K562 (cell line): ENCODE results near the gene MFNG. TPM values are rescaled to one million over a fixed set of nuclear protein-coding genes. Genes with fewer than 3 reads are reported as not detected.
A peak's percentile ranks its signal among the peaks of the same experiment; 100 is the strongest.

Experiments
- ATAC-seq: fragments of 200-7000 bp; cut with Tn5 transposase; 3 replicates; pipeline ENCODE4 v1.9.1; 2020; ENCODE audit warnings: moderate library complexity
- BruUV-seq: library from RNA; stranded (reverse); fragments of 400-500 nt; replicated peaks from 2 replicates; lab custom pipeline; 2021; lab: Mats Ljungman, UMichigan
- CTCF ChIA-PET: fragments of 300-600 bp; formaldehyde crosslinking; extraction: SDS; loops from one replicate; lab custom pipeline; 2021; ENCODE audit warnings: low intra/inter-chr PET ratio; lab: Yijun Ruan, JAX
- POLR2A ChIA-PET: fragments of 300-600, 350-650 bp; sonication (Branson Sonifier 250); formaldehyde crosslinking; extraction: SDS; loops from one replicate; lab custom pipeline; 2021; ENCODE audit warnings: antibody characterized with exemption, inconsistent platforms; lab: Yijun Ruan, JAX
- DNase-seq, 4 experiments: peaks; one replicate each; pipeline versions ENCODE4 v3.0.0 to v3.0.0-alpha.2; 2011 to 2018; ENCODE audit warnings: low spot score in 3 of 4, mixed read lengths in 3 of 4; ENCODE audit errors: extremely low read depth in 1 of 4
- FAIRE-seq: peaks from 2 replicates; lab custom pipeline; 2011; peaks lifted over from hg19 to GRCh38; lab: Jason Lieb, UNC
- H2AFZ ChIP-seq: 2 replicates; pipeline ENCODE4 v1.6.0; 2011; ENCODE audit warnings: low read depth, low read length, control low read depth, inconsistent platforms
- H3K27ac ChIP-seq: fragments of 200-600 bp; 3 replicates; pipeline ENCODE4 v1.8.0; 2011; ENCODE audit warnings: low read depth, mild to moderate bottlenecking, control low read depth, inconsistent platforms, low read length, moderate library complexity, mixed read lengths; ENCODE audit errors: extremely low read depth
- H3K27me3 ChIP-seq, 2 experiments: fragments of 300-600 bp in 1 of 2; 2 replicates in 1 of 2; 3 replicates in 1 of 2; pipeline versions ENCODE4 v1.6.0 to v1.8.0; 2011; ENCODE audit warnings: inconsistent platforms in 2 of 2, low read length in 2 of 2, mild to moderate bottlenecking in 1 of 2, mixed read lengths in 1 of 2, moderate library complexity in 1 of 2; ENCODE audit not compliant: control insufficient read depth in 2 of 2, insufficient read depth in 2 of 2
- H3K36me3 ChIP-seq: fragments of 300-600 bp; 3 replicates; pipeline ENCODE4 v1.8.0; 2011; ENCODE audit warnings: mild to moderate bottlenecking, low read length, inconsistent platforms; ENCODE audit not compliant: control insufficient read depth, insufficient read depth
- H3K4me1 ChIP-seq, 2 experiments: fragments of 200-600 bp in 1 of 2; replicated peaks in 1 of 2; 2 replicates in 1 of 2; 3 replicates in 1 of 2; pipeline versions ENCODE4 v1.5.1 to v1.8.0; 2011; ENCODE audit warnings: inconsistent platforms in 2 of 2, low read length in 2 of 2, mild to moderate bottlenecking in 1 of 2, mixed read lengths in 1 of 2, moderate library complexity in 1 of 2; ENCODE audit not compliant: control insufficient read depth in 2 of 2, insufficient read depth in 2 of 2
- H3K4me2 ChIP-seq: 2 replicates; pipeline ENCODE4 v1.6.1; 2011; ENCODE audit warnings: low read length, control low read depth, inconsistent platforms, mixed read lengths; ENCODE audit not compliant: insufficient read depth
- H3K4me3 ChIP-seq: fragments of 200-600 bp; sonication (generic), shearing (Covaris generic); 2 replicates; pipeline ENCODE4 v1.5.1; 2016; ENCODE audit warnings: control low read depth, inconsistent platforms
- H3K79me2 ChIP-seq: fragments of 200-600 bp; 3 replicates; pipeline ENCODE4 v1.8.0; 2011; ENCODE audit warnings: low read length, inconsistent platforms; ENCODE audit not compliant: control insufficient read depth, insufficient read depth
- H3K9ac ChIP-seq, 2 experiments: 2 replicates each; pipeline versions ENCODE4 v1.6.0 to v1.6.1; 2011; ENCODE audit warnings: low read depth in 2 of 2, low read length in 2 of 2, control low read depth in 1 of 2, inconsistent platforms in 1 of 2, mild to moderate bottlenecking in 1 of 2, mixed read lengths in 1 of 2; ENCODE audit not compliant: insufficient read depth in 1 of 2
- H3K9me1 ChIP-seq: one replicate; pipeline ENCODE4 v1.6.0; 2011; ENCODE audit warnings: inconsistent platforms, mild to moderate bottlenecking, low read length, moderate library complexity; ENCODE audit not compliant: control insufficient read depth, insufficient read depth
- H3K9me3 ChIP-seq: replicated peaks from 2 replicates; pipeline ENCODE4 v1.5.1; 2011; ENCODE audit warnings: low read depth, low read length, inconsistent platforms; ENCODE audit not compliant: control insufficient read depth, insufficient read depth
- H4K20me1 ChIP-seq: replicated peaks from 2 replicates; pipeline ENCODE4 v1.6.1; 2011; ENCODE audit warnings: low read length, inconsistent platforms, mixed read lengths; ENCODE audit not compliant: control insufficient read depth, insufficient read depth
- GTF3C2 ChIP-seq: IDR thresholded peaks from 3 replicates; pipeline ENCODE4 v1.6.1; 2011; ENCODE audit warnings: borderline replicate concordance, mild to moderate bottlenecking, moderate library complexity; ENCODE audit not compliant: insufficient read length; ENCODE audit errors: extremely low read depth
- ZNF146 ChIP-seq: IDR thresholded peaks from one replicate; pipeline ENCODE4 v1.6.1; 2018; ENCODE audit warnings: missing compliant biosample characterization; ENCODE audit not compliant: unreplicated experiment
- WGBS: fragments of 100-300 bp; shearing (Covaris generic); methylation state at CpG from one replicate; pipeline ENCODE4 v1.1.6; 2016; ENCODE audit warnings: low coverage, mixed read lengths; ENCODE audit not compliant: insufficient coverage; ENCODE audit errors: missing lambda C conversion rate; 5-methylcytosine and 5-hydroxymethylcytosine counted together
- in situ Hi-C: fragments of 300-500 bp; cut with MboI; formaldehyde crosslinking; loops from 4 replicates; pipeline ENCODE4 v1.15.0; 2018; ENCODE audit warnings: inconsistent platforms, mixed read lengths
- intact Hi-C: fragments of 100-400 bp; cut with micrococcal nuclease; formaldehyde crosslinking; loops from 2 replicates; pipeline ENCODE4 v1.14.2; 2022
- polyA plus RNA-seq, 8 experiments: library from polyadenylated mRNA; depleted of rRNA in 4 of 8; stranded (reverse) in 5 of 8; unstranded in 3 of 8; fragments of >200 nt; fragmentation: Nextera tagmentation in 2 of 8; fragmentation: Illumina TruSeq in 1 of 8; extraction: Ambion mirVana in 2 of 8; extraction: Trizol in 1 of 8; gene quantifications; 2 replicates each; pipeline versions ENCODE4 v1.2.1 to v1.2.3, GENCODE V29; 2011 to 2014; ENCODE audit warnings: inconsistent platforms in 1 of 8, missing spikeins in 1 of 8
- total RNA-seq, 7 experiments: library from RNA; depleted of rRNA in 6 of 7; stranded (reverse); fragments of >200 nt in 6 of 7; fragmentation: Illumina TruSeq in 2 of 7; extraction: Trizol in 2 of 7; gene quantifications; 2 replicates each; pipeline versions ENCODE4 v1.2.1 to v1.2.3, GENCODE V29; 2011 to 2021; ENCODE audit warnings: low replicate concordance in 1 of 7

MFNG gene
- total and polyA plus RNA-seq, 9 of the 15 experiments (the other 6 are each of a cell fraction or from before 2014, with no cell fraction given) = 0.13 to 0.73 (median 0.38) TPM; not detected in 4

- Histone ChIP-seq H3K27me3 (peaks cover 0 to 14% of the 10 kb centered on the region in 2 experiments; a peak in 1 of 5 replicates), H3K27ac (no peak overlapping the region), H3K4me2 (no peak overlapping the region), H3K4me3 (no peak overlapping the region)
- CTCF ChIA-PET = no interaction called here
- intact Hi-C loops = no loop called here
- TF ChIP-seq ZNF146 (CRISPR knock-in tag) (peak; percentile 61), GTF3C2 (no peak)
- TF ChIP-seq, all 486 proteins: peak for 1
- H3K36me3 ChIP-seq = no peaks in the 10 kb centered on the region
- in situ Hi-C loops = no loop called here
- 0% methylated on average over 2 of the region's 3 CpGs for WGBS
- no peak overlapping the region for H3K9ac ChIP-seq
- no peaks in the 10 kb centered on the region for H3K9me1 ChIP-seq
- ATAC-seq (no peak), DNase-seq (no peak), FAIRE-seq (no peak)
- peaks cover 8% of the 10 kb centered on the region; the same call in 1 of the 2 replicates for H4K20me1 ChIP-seq
- POLR2A ChIA-PET = no interaction called here
- H3K9me3 ChIP-seq = no peaks in the 10 kb centered on the region
- no peak overlapping the region for H2AFZ ChIP-seq
- H3K4me1 ChIP-seq = peaks cover under 1 to 10% of the 10 kb centered on the region in 2 experiments; a peak in 3 of 5 replicates
- no TSS peak for BruUV-seq
- no peaks in the 10 kb centered on the region for H3K79me2 ChIP-seq
These were observed 25.5 kb downstream of the MFNG start for GRCh38 chr22:37460684-37461083.
